GM23338 (cell line): ENCODE results near the gene HAO1. TPM values are rescaled to one million over a fixed set of nuclear protein-coding genes. Genes with fewer than 3 reads are reported as not detected.

Experiments used
- ATAC-seq: fragments of 200-7000 bp; cut with Tn5 transposase; 3 replicates; pipeline ENCODE4 v1.9.1; 2020
- DNase-seq: peaks from one replicate; pipeline ENCODE4 v3.0.0-alpha.2; 2015; ENCODE audit warnings: low spot score
- H2AFZ ChIP-seq: fragments of 200-600 bp; sonication (generic); 2 replicates; pipeline ENCODE4 v1.8.0; 2016; ENCODE audit warnings: antibody characterized with exemption, mild to moderate bottlenecking, moderate library complexity
- H3F3A ChIP-seq: fragments of 200-600 bp; sonication (generic); replicated peaks from 2 replicates; pipeline ENCODE4 v1.8.0; 2017; ENCODE audit warnings: antibody characterized with exemption, mixed run types, low read depth
- H3K27ac ChIP-seq: fragments of 200-600 bp; sonication (generic); 2 replicates; pipeline ENCODE4 v1.6.1; 2016; ENCODE audit warnings: low read depth
- H3K27me3 ChIP-seq: fragments of 200-600 bp; sonication (generic); 2 replicates; pipeline ENCODE4 v1.8.0; 2016; ENCODE audit warnings: mild to moderate bottlenecking, mixed run types, moderate library complexity; ENCODE audit not compliant: insufficient read depth
- H3K36me3 ChIP-seq: fragments of 200-600 bp; sonication (generic); 2 replicates; pipeline ENCODE4 v1.8.0; 2016; ENCODE audit warnings: mild to moderate bottlenecking; ENCODE audit not compliant: insufficient read depth
- H3K4me1 ChIP-seq: fragments of 200-600 bp; sonication (generic); 2 replicates; pipeline ENCODE4 v1.8.0; 2016; ENCODE audit warnings: mild to moderate bottlenecking, moderate library complexity; ENCODE audit not compliant: insufficient read depth
- H3K4me2 ChIP-seq: fragments of 200-600 bp; sonication (generic); 2 replicates; pipeline ENCODE4 v1.7.1; 2017; ENCODE audit warnings: mixed run types
- H3K4me3 ChIP-seq: fragments of 200-600 bp; sonication (generic); 2 replicates; pipeline ENCODE4 v1.6.1; 2016; ENCODE audit warnings: mixed run types
- H3K79me2 ChIP-seq: fragments of 200-600 bp; sonication (generic); replicated peaks from 2 replicates; pipeline ENCODE4 v1.8.0; 2017; ENCODE audit warnings: mild to moderate bottlenecking; ENCODE audit not compliant: insufficient read depth
- H3K9me2 ChIP-seq: fragments of 200-600 bp; sonication (generic); 2 replicates; pipeline ENCODE4 v1.8.0; 2017; ENCODE audit not compliant: insufficient read depth
- H4K20me1 ChIP-seq: fragments of 200-600 bp; sonication (generic); replicated peaks from 2 replicates; pipeline ENCODE4 v1.8.0; 2017; ENCODE audit warnings: mild to moderate bottlenecking; ENCODE audit not compliant: insufficient read depth
- H3K27ac Mint-ChIP-seq: 2 replicates; pipeline ENCODE4 v1.8.0; 2020; ENCODE audit warnings: inconsistent platforms, mild to moderate bottlenecking, moderate library complexity, mixed read lengths
- H3K27me3 Mint-ChIP-seq: 3 replicates; pipeline ENCODE4 v1.8.0; 2022; ENCODE audit warnings: low read depth, mild to moderate bottlenecking, moderate library complexity, mixed read lengths, inconsistent platforms; ENCODE audit not compliant: insufficient read depth, poor library complexity
- H3K36me3 Mint-ChIP-seq: 3 replicates; pipeline ENCODE4 v1.8.0; 2021; ENCODE audit warnings: low read depth, mild to moderate bottlenecking, inconsistent platforms, moderate library complexity, mixed read lengths
- H3K4me1 Mint-ChIP-seq: 3 replicates; pipeline ENCODE4 v1.8.0; 2020; ENCODE audit warnings: mild to moderate bottlenecking, inconsistent platforms, mixed read lengths
- H3K4me3 Mint-ChIP-seq: 3 replicates; pipeline ENCODE4 v1.8.0; 2021; ENCODE audit warnings: moderate library complexity, mild to moderate bottlenecking, inconsistent platforms, mixed read lengths
- H3K9me3 Mint-ChIP-seq: 3 replicates; pipeline ENCODE4 v1.8.0; 2020; ENCODE audit warnings: moderate library complexity, mild to moderate bottlenecking, inconsistent platforms, mixed read lengths
- CREB1 ChIP-seq: fragments of 250-450 bp; sonication (Bioruptor Pico); IDR thresholded peaks from 2 replicates; pipeline ENCODE4 v1.5.0; 2020; ENCODE audit warnings: low read depth, mild to moderate bottlenecking, moderate library complexity
- EZH2 ChIP-seq: fragments of 200-600 bp; sonication (generic); IDR thresholded peaks from one replicate; pipeline ENCODE4 v1.8.0; 2017; ENCODE audit warnings: antibody characterized with exemption, mild to moderate bottlenecking, low read depth; ENCODE audit not compliant: unreplicated experiment
- EZH2phosphoT487 ChIP-seq: fragments of 200-600 bp; sonication (generic); IDR thresholded peaks from one replicate; pipeline ENCODE4 v1.8.1; 2018; ENCODE audit warnings: antibody characterized with exemption; ENCODE audit not compliant: unreplicated experiment
- JUNB ChIP-seq: IDR thresholded peaks from one replicate; pipeline ENCODE4 v1.6.1; 2016; ENCODE audit warnings: antibody characterized with exemption; ENCODE audit not compliant: unreplicated experiment
- NANOG ChIP-seq: IDR thresholded peaks from 2 replicates; pipeline ENCODE4 v1.6.1; 2016; ENCODE audit warnings: antibody characterized with exemption, borderline replicate concordance
- POLR2AphosphoS5 ChIP-seq: IDR thresholded peaks from 2 replicates; pipeline ENCODE4 v1.6.1; 2016; ENCODE audit warnings: antibody characterized with exemption, low read depth
- STAT1 ChIP-seq: IDR thresholded peaks from one replicate; pipeline ENCODE4 v1.6.1; 2016; ENCODE audit warnings: antibody characterized with exemption; ENCODE audit not compliant: unreplicated experiment
- ZNF114 ChIP-seq: fragments of 250-450 bp; sonication (Bioruptor Pico); IDR thresholded peaks from 2 replicates; pipeline ENCODE4 v1.5.0; 2020; ENCODE audit warnings: mild to moderate bottlenecking, moderate library complexity
- ZNF331 ChIP-seq: fragments of 250-450 bp; sonication (Bioruptor Pico); IDR thresholded peaks from 2 replicates; pipeline ENCODE4 v1.5.0; 2020; ENCODE audit warnings: low read depth, mild to moderate bottlenecking, moderate library complexity
- polyA plus RNA-seq: library from polyadenylated mRNA; unstranded; fragments of >200 nt; fragmentation: Nextera tagmentation; extraction: Ambion mirVana; gene quantifications from 2 replicates; pipeline ENCODE4 v1.2.1, GENCODE V29; 2016
- total RNA-seq: library from RNA; depleted of rRNA; stranded (reverse); fragments of >200 nt; shearing (Covaris generic); gene quantifications from 2 replicates; pipeline ENCODE4 v1.2.3, GENCODE V29; 2014
- TF ChIP-seq, protein P1 (sequence below): IDR thresholded peaks from 2 replicates; pipeline ENCODE4 v1.6.1; 2016; ENCODE audit warnings: antibody characterized with exemption
- TF ChIP-seq, protein P2 (sequence below), 2 experiments: fragments of 200-600 bp in 1 of 2; sonication (generic) in 1 of 2; conservative IDR thresholded peaks; 2 replicates each; pipeline versions ENCODE4 v1.5.1 to v1.6.1; 2016 to 2017; ENCODE audit warnings: antibody characterized with exemption in 2 of 2, low read depth in 2 of 2, mild to moderate bottlenecking in 2 of 2, moderate library complexity in 1 of 2
- TF ChIP-seq, protein P3 (sequence below): IDR thresholded peaks from one replicate; pipeline ENCODE4 v1.6.1; 2018; ENCODE audit warnings: antibody characterized with exemption; ENCODE audit not compliant: unreplicated experiment
- TF ChIP-seq, protein P4 (sequence below): fragments of 250-450 bp; sonication (Bioruptor Pico); IDR thresholded peaks from 2 replicates; pipeline ENCODE4 v1.5.0; 2020; ENCODE audit warnings: mild to moderate bottlenecking, moderate library complexity

Gene HAO1
- total and polyA plus RNA-seq, 2 experiments from 2014 or later, result not detected

DNA sequence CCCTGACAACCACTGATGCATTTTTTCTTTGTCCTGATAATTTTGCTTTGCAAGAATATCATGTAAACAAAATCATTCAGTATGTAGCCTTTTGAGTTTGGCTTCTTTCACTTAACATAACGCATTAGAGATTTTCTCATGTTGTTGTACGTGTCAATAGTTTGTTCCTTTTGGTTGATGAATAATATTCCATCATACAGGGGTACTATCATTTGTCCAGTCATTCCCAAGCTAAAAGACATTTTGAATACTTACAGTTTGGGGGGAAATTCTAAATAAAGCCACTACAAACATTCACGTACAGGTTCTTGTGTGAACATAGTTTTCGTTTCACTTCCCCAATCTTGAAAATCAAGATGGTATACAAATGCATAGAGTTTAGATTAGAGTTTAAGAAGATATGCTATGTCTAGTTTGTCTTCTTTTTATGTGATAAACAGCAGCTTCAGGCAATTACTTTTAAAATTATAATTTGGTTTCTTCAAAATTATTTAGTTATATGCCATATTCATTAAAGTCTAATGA lies 5.2 kb downstream of the HAO1 start:
- no peak overlapping the region for H3K4me3 Mint-ChIP-seq
- 0 out of 2 replicates have a peak, but pooled peaks cover 4% of the 10 kb centered on the region for H3K9me2 ChIP-seq
- H3K27me3 Mint-ChIP-seq, result peaks cover 2% of the 10 kb centered on the region
- no peak for ATAC-seq
- no peaks in the 10 kb centered on the region for H3K36me3 ChIP-seq
- peaks cover 3% of the 10 kb centered on the region; the same call in 1 of the 3 replicates for H3K4me1 Mint-ChIP-seq
- H2AFZ ChIP-seq, result no peak overlapping the region
- H3F3A ChIP-seq, result no peaks in the 10 kb centered on the region
- H3K27ac Mint-ChIP-seq, result no peak overlapping the region
- H3K36me3 Mint-ChIP-seq, result no peaks in the 10 kb centered on the region
- H3K27ac ChIP-seq, result no peak overlapping the region
- no peaks in the 10 kb centered on the region for H3K9me3 Mint-ChIP-seq
- H3K79me2 ChIP-seq, result no peaks in the 10 kb centered on the region
- H3K4me2 ChIP-seq, result no peak overlapping the region
- H3K27me3 ChIP-seq, result no peaks in the 10 kb centered on the region
- DNase-seq, result no peak
- TF ChIP-seq, protein P1, sequence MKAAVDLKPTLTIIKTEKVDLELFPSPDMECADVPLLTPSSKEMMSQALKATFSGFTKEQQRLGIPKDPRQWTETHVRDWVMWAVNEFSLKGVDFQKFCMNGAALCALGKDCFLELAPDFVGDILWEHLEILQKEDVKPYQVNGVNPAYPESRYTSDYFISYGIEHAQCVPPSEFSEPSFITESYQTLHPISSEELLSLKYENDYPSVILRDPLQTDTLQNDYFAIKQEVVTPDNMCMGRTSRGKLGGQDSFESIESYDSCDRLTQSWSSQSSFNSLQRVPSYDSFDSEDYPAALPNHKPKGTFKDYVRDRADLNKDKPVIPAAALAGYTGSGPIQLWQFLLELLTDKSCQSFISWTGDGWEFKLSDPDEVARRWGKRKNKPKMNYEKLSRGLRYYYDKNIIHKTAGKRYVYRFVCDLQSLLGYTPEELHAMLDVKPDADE, result no peak
- TF ChIP-seq CREB1 (CRISPR knock-in tag), result no peak
- TF ChIP-seq, protein P2, sequence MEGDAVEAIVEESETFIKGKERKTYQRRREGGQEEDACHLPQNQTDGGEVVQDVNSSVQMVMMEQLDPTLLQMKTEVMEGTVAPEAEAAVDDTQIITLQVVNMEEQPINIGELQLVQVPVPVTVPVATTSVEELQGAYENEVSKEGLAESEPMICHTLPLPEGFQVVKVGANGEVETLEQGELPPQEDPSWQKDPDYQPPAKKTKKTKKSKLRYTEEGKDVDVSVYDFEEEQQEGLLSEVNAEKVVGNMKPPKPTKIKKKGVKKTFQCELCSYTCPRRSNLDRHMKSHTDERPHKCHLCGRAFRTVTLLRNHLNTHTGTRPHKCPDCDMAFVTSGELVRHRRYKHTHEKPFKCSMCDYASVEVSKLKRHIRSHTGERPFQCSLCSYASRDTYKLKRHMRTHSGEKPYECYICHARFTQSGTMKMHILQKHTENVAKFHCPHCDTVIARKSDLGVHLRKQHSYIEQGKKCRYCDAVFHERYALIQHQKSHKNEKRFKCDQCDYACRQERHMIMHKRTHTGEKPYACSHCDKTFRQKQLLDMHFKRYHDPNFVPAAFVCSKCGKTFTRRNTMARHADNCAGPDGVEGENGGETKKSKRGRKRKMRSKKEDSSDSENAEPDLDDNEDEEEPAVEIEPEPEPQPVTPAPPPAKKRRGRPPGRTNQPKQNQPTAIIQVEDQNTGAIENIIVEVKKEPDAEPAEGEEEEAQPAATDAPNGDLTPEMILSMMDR (conservative IDR thresholded peaks at IDR 0.05; ENCODE audit: low read depth in 2 of 2), result no peak
- no peak for TF ChIP-seq JUNB
- no peak for TF ChIP-seq EZH2
- no peak for TF ChIP-seq NANOG
- TF ChIP-seq STAT1, result no peak
- TF ChIP-seq ZNF331 (CRISPR knock-in tag), result no peak
- no peak for TF ChIP-seq EZH2phosphoT487
- TF ChIP-seq, protein P3, sequence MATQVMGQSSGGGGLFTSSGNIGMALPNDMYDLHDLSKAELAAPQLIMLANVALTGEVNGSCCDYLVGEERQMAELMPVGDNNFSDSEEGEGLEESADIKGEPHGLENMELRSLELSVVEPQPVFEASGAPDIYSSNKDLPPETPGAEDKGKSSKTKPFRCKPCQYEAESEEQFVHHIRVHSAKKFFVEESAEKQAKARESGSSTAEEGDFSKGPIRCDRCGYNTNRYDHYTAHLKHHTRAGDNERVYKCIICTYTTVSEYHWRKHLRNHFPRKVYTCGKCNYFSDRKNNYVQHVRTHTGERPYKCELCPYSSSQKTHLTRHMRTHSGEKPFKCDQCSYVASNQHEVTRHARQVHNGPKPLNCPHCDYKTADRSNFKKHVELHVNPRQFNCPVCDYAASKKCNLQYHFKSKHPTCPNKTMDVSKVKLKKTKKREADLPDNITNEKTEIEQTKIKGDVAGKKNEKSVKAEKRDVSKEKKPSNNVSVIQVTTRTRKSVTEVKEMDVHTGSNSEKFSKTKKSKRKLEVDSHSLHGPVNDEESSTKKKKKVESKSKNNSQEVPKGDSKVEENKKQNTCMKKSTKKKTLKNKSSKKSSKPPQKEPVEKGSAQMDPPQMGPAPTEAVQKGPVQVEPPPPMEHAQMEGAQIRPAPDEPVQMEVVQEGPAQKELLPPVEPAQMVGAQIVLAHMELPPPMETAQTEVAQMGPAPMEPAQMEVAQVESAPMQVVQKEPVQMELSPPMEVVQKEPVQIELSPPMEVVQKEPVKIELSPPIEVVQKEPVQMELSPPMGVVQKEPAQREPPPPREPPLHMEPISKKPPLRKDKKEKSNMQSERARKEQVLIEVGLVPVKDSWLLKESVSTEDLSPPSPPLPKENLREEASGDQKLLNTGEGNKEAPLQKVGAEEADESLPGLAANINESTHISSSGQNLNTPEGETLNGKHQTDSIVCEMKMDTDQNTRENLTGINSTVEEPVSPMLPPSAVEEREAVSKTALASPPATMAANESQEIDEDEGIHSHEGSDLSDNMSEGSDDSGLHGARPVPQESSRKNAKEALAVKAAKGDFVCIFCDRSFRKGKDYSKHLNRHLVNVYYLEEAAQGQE, result no peak
- TF ChIP-seq, protein P4, sequence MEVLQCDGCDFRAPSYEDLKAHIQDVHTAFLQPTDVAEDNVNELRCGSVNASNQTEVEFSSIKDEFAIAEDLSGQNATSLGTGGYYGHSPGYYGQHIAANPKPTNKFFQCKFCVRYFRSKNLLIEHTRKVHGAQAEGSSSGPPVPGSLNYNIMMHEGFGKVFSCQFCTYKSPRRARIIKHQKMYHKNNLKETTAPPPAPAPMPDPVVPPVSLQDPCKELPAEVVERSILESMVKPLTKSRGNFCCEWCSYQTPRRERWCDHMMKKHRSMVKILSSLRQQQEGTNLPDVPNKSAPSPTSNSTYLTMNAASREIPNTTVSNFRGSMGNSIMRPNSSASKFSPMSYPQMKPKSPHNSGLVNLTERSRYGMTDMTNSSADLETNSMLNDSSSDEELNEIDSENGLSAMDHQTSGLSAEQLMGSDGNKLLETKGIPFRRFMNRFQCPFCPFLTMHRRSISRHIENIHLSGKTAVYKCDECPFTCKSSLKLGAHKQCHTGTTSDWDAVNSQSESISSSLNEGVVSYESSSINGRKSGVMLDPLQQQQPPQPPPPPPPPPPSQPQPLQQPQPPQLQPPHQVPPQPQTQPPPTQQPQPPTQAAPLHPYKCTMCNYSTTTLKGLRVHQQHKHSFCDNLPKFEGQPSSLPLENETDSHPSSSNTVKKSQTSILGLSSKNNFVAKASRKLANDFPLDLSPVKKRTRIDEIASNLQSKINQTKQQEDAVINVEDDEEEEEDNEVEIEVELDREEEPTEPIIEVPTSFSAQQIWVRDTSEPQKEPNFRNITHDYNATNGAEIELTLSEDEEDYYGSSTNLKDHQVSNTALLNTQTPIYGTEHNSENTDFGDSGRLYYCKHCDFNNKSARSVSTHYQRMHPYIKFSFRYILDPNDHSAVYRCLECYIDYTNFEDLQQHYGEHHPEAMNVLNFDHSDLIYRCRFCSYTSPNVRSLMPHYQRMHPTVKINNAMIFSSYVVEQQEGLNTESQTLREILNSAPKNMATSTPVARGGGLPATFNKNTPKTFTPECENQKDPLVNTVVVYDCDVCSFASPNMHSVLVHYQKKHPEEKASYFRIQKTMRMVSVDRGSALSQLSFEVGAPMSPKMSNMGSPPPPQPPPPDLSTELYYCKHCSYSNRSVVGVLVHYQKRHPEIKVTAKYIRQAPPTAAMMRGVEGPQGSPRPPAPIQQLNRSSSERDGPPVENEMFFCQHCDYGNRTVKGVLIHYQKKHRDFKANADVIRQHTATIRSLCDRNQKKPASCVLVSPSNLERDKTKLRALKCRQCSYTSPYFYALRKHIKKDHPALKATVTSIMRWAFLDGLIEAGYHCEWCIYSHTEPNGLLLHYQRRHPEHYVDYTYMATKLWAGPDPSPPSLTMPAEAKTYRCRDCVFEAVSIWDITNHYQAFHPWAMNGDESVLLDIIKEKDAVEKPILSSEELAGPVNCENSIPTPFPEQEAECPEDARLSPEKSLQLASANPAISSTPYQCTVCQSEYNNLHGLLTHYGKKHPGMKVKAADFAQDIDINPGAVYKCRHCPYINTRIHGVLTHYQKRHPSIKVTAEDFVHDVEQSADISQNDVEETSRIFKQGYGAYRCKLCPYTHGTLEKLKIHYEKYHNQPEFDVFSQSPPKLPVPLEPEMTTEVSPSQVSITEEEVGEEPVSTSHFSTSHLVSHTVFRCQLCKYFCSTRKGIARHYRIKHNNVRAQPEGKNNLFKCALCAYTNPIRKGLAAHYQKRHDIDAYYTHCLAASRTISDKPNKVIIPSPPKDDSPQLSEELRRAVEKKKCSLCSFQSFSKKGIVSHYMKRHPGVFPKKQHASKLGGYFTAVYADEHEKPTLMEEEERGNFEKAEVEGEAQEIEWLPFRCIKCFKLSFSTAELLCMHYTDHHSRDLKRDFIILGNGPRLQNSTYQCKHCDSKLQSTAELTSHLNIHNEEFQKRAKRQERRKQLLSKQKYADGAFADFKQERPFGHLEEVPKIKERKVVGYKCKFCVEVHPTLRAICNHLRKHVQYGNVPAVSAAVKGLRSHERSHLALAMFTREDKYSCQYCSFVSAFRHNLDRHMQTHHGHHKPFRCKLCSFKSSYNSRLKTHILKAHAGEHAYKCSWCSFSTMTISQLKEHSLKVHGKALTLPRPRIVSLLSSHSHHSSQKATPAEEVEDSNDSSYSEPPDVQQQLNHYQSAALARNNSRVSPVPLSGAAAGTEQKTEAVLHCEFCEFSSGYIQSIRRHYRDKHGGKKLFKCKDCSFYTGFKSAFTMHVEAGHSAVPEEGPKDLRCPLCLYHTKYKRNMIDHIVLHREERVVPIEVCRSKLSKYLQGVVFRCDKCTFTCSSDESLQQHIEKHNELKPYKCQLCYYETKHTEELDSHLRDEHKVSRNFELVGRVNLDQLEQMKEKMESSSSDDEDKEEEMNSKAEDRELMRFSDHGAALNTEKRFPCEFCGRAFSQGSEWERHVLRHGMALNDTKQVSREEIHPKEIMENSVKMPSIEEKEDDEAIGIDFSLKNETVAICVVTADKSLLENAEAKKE (CRISPR knock-in tag), result no peak
- TF ChIP-seq POLR2AphosphoS5, result no peak
- no peak for TF ChIP-seq ZNF114 (CRISPR knock-in tag)
- no peak overlapping the region for H3K4me3 ChIP-seq
- H4K20me1 ChIP-seq, result no peaks in the 10 kb centered on the region
- no peaks in the 10 kb centered on the region for H3K4me1 ChIP-seq
